Measurements from ENCODE around the gene EXOC2.

EXOC2 gene

DNA sequence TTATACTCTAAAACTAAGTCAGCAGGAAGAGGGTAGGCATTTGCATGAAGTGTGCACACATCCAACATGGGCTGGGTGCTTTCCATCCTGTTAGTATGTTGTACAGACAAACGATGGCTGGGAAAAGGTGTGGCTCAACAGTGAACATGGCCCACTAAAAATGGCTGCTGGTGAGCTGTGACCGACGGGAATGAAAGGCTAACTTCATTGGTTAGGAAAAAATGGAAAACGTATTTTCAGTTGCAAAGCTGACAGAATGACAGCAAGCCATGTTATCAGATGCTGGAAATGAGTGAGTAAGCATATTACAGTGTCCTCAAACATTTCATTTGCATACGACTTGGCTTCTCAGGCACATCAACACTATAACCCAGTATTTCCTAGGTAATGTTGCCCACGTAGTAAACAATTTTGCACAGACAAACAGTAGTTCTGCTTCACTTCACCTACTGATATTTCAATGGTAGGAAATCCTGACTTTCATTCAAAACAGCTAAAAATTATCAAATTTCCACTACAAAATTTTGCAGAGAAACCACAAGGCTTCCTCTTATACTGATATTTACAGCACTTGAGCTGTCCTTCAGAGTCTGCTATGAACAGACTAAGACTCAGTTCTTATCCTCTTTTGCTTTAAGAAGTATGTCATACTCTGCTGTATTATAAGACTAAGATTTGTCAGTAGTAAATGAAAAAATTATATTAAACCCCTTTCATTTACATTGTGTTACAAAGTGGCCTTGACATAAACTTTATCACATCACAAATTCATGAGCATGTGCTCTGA lies 202.5 kb downstream of the EXOC2 start:
- TF ChIP-seq CTBP1 (IDR thresholded peaks at IDR 0.05; ENCODE audit: borderline replicate concordance) (no peak), FOXM1 (IDR thresholded peaks at IDR 0.05; ENCODE audit: borderline replicate concordance) (no peak), TARDBP (IDR thresholded peaks at IDR 0.05) (no peak), ARNT (IDR thresholded peaks at IDR 0.05) (no peak), BHLHE40 (IDR thresholded peaks at IDR 0.05; ENCODE audit: borderline replicate concordance) (no peak), ELF4 (IDR thresholded peaks at IDR 0.05) (no peak), FOXA1 (IDR thresholded peaks at IDR 0.05) (no peak), L3MBTL2 (conservative IDR thresholded peaks at IDR 0.05) (no peak)
- CTCF ChIA-PET: interaction anchor here (0.5 kb wide), 1 partner anchor 10 kb away, joined by 3 read pairs; no protein-coding TSS in a partner anchor
- no peak for DNase-seq (ENCODE audit: extremely low spot score)
- POLR2A ChIA-PET: no interaction called here

DNA sequence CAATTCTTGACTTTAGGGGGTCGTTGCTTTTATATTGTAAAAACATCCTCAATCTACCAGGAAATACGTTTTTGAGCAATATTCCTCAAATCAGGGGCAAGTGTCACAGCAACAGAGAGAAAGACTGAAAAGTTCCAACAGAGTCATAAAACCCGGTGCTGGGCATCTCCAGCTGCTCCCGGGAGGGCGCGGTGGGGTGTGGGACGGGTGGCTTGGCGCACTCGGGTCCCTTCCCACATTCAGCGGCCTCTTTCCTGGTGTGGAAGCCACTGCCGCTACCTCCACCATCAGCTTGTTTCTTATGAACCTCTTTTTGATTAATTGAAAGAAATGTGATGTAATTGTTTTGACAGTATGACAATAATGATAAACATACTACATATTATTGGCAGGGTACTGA lies 203.2 kb downstream of the EXOC2 start:
- ChIA-PET POLR2A (no interaction called here), CTCF (no interaction called here)
- no peak for TF ChIP-seq HDGF (IDR thresholded peaks at IDR 0.05; ENCODE audit: borderline replicate concordance)
- TF ChIP-seq SP1 (IDR thresholded peaks at IDR 0.05): no peak
- TF ChIP-seq, protein P1, sequence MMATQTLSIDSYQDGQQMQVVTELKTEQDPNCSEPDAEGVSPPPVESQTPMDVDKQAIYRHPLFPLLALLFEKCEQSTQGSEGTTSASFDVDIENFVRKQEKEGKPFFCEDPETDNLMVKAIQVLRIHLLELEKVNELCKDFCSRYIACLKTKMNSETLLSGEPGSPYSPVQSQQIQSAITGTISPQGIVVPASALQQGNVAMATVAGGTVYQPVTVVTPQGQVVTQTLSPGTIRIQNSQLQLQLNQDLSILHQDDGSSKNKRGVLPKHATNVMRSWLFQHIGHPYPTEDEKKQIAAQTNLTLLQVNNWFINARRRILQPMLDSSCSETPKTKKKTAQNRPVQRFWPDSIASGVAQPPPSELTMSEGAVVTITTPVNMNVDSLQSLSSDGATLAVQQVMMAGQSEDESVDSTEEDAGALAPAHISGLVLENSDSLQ (IDR thresholded peaks at IDR 0.05): no peak
- no peak for TF ChIP-seq FOXK2 (IDR thresholded peaks at IDR 0.05)
- TF ChIP-seq ELF4 (IDR thresholded peaks at IDR 0.05): no peak
- no peak for TF ChIP-seq CTBP1 (IDR thresholded peaks at IDR 0.05; ENCODE audit: borderline replicate concordance)
- no peak for TF ChIP-seq L3MBTL2 (conservative IDR thresholded peaks at IDR 0.05)
- no peak for TF ChIP-seq ARNT (IDR thresholded peaks at IDR 0.05)
- TF ChIP-seq SUZ12 (IDR thresholded peaks at IDR 0.05): no peak
- no peak for TF ChIP-seq ZNF384 (IDR thresholded peaks at IDR 0.05)
- TF ChIP-seq BHLHE40 (IDR thresholded peaks at IDR 0.05; ENCODE audit: borderline replicate concordance): no peak
- no peak for TF ChIP-seq TARDBP (IDR thresholded peaks at IDR 0.05)
- TF ChIP-seq LEF1 (IDR thresholded peaks at IDR 0.05; ENCODE audit: borderline replicate concordance): no peak
- DNase-seq (ENCODE audit: extremely low spot score): no peak

DNA sequence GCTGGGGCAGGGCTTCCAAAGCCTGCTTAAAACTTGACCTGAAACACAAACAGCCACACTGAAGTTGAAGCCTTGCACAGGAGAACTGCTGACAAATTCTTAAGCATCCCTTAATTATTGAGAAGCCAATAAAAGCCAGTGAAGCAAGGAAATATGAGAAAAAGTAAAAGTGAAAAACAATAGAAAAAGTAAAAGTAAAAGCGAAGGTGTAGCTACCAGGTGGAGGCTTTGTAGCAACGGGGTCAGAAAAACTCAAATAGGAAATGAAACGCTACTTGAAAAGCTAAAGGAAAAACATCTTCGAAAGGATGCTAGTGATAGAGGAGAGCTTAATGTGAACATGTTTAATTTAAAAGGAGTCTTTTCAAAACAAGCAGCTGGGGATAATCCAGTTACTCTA lies 203.9 kb downstream of the EXOC2 start:
- TF ChIP-seq SP1 (IDR thresholded peaks at IDR 0.05): no peak
- TF ChIP-seq FOXA1 (IDR thresholded peaks at IDR 0.05): no peak
- TF ChIP-seq ARNT (IDR thresholded peaks at IDR 0.05): no peak
- no peak for TF ChIP-seq CTBP1 (IDR thresholded peaks at IDR 0.05; ENCODE audit: borderline replicate concordance)
- TF ChIP-seq L3MBTL2 (conservative IDR thresholded peaks at IDR 0.05): no peak
- TF ChIP-seq BHLHE40 (IDR thresholded peaks at IDR 0.05; ENCODE audit: borderline replicate concordance): no peak
- TF ChIP-seq ZNF384 (IDR thresholded peaks at IDR 0.05): no peak
- no peak for TF ChIP-seq LEF1 (IDR thresholded peaks at IDR 0.05; ENCODE audit: borderline replicate concordance)
- no peak for TF ChIP-seq TARDBP (IDR thresholded peaks at IDR 0.05)
- CTCF ChIA-PET: interaction anchor here (0.6 kb wide), 1 partner anchor 300 kb away, joined by 3 read pairs; no protein-coding TSS in a partner anchor

DNA sequence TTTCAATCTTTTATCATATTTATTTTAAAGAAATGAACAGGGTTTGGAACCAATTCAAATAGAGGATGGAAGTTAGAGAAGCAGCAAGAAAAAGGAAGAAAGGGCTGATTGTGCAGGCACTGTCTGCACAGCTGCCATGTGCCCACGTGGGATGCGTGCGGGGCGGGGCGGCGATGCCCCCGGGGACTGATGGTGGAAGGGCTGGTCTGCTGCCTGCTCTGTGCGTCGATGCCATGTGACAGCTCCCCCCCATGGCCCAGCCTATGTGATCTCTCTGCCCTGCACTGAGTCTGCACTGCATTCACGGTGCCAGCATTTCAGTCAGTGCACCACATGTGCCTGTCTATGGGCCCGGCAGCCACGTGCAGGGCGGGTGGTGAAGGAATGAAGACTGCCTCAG lies 205.0 kb downstream of the EXOC2 start:
- TF ChIP-seq BHLHE40 (IDR thresholded peaks at IDR 0.05; ENCODE audit: borderline replicate concordance) (no peak), SP1 (IDR thresholded peaks at IDR 0.05) (no peak), SUZ12 (IDR thresholded peaks at IDR 0.05) (no peak), L3MBTL2 (conservative IDR thresholded peaks at IDR 0.05) (no peak), NFRKB (IDR thresholded peaks at IDR 0.05) (no peak), ELF4 (IDR thresholded peaks at IDR 0.05) (no peak), FOXA1 (IDR thresholded peaks at IDR 0.05) (no peak), FOXM1 (IDR thresholded peaks at IDR 0.05; ENCODE audit: borderline replicate concordance) (no peak), LEF1 (IDR thresholded peaks at IDR 0.05; ENCODE audit: borderline replicate concordance) (no peak), ARNT (IDR thresholded peaks at IDR 0.05) (no peak), ZNF384 (IDR thresholded peaks at IDR 0.05) (no peak), FOXK2 (IDR thresholded peaks at IDR 0.05) (no peak), TARDBP (IDR thresholded peaks at IDR 0.05) (no peak), HDGF (IDR thresholded peaks at IDR 0.05; ENCODE audit: borderline replicate concordance) (no peak), CTBP1 (IDR thresholded peaks at IDR 0.05; ENCODE audit: borderline replicate concordance) (no peak)
- TF ChIP-seq, protein P1 (IDR thresholded peaks at IDR 0.05): no peak
- ChIA-PET CTCF (no interaction called here), POLR2A (no interaction called here)
- no peak for DNase-seq (ENCODE audit: extremely low spot score)

More for the DNA sequence above, 203.9 kb downstream of the EXOC2 start:
- POLR2A ChIA-PET: no interaction called here
- DNase-seq (ENCODE audit: extremely low spot score): no peak

DNA sequence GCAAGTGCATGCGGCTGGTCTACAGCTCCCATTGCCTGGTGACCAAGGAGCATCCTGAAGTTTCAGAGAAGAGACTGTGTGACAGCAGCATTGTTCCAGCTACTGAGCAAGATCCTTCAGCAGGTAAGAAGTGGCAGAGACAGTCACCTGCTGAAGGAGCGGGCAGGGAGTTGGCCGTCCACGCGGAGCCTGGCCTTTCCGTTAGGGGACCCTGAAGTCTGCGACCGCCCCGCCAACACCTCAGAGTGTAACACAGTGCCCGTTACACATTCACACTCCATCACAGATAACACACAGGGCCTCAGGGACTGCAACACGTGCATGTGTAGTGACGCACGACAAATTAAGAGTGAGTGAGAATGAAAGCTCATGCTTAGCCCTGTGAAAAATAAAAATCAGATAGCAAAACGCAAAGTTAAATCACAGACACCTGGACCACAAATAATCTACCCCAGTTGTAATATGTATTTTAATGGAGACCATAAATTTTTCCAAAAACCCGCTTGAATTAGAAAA lies 207.2 kb downstream of the EXOC2 start:
- DNase-seq (ENCODE audit: extremely low spot score): no peak
- POLR2A ChIA-PET: no interaction called here
- no peak for TF ChIP-seq HDGF (IDR thresholded peaks at IDR 0.05; ENCODE audit: borderline replicate concordance)
- TF ChIP-seq SP1 (IDR thresholded peaks at IDR 0.05): no peak
- TF ChIP-seq ZNF384 (IDR thresholded peaks at IDR 0.05): no peak
- TF ChIP-seq CTBP1 (IDR thresholded peaks at IDR 0.05; ENCODE audit: borderline replicate concordance): no peak
- TF ChIP-seq L3MBTL2 (conservative IDR thresholded peaks at IDR 0.05): no peak
- no peak for TF ChIP-seq FOXA1 (IDR thresholded peaks at IDR 0.05)
- no peak for TF ChIP-seq TARDBP (IDR thresholded peaks at IDR 0.05)
- TF ChIP-seq LEF1 (IDR thresholded peaks at IDR 0.05; ENCODE audit: borderline replicate concordance): no peak
- no peak for TF ChIP-seq ELF4 (IDR thresholded peaks at IDR 0.05)
- TF ChIP-seq ARNT (IDR thresholded peaks at IDR 0.05): no peak
- no peak for TF ChIP-seq SUZ12 (IDR thresholded peaks at IDR 0.05)
- TF ChIP-seq FOXM1 (IDR thresholded peaks at IDR 0.05; ENCODE audit: borderline replicate concordance): no peak
- TF ChIP-seq BHLHE40 (IDR thresholded peaks at IDR 0.05; ENCODE audit: borderline replicate concordance): no peak
- CTCF ChIA-PET: no interaction called here

DNA sequence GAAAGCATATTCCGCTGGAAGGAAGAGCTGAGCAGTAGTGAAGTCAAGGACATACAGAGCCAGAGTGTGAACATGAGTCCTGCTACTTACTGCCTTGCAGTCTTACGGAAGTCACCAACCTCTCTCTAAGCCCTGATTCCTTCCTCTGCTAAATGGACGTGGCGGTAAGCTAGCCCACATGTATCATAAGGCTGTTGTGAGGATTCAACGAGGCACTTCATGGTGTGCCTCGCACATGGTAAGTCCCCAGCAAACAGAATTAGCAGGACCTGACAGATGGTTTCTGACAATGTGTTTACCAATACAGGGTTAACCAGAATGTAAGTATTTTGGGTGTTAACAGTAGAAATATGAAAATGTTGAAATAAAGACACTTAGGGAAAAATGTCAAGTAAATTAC lies 208.2 kb downstream of the EXOC2 start:
- ChIA-PET CTCF (interaction anchor here (0.6 kb wide), 1 partner anchor 12 kb away, joined by 3 read pairs; no protein-coding TSS in a partner anchor), POLR2A (no interaction called here)
- no peak for DNase-seq (ENCODE audit: extremely low spot score)
- TF ChIP-seq TARDBP (IDR thresholded peaks at IDR 0.05) (no peak), BHLHE40 (IDR thresholded peaks at IDR 0.05; ENCODE audit: borderline replicate concordance) (no peak), L3MBTL2 (conservative IDR thresholded peaks at IDR 0.05) (no peak), ZNF384 (IDR thresholded peaks at IDR 0.05) (no peak), FOXK2 (IDR thresholded peaks at IDR 0.05) (no peak), SP1 (IDR thresholded peaks at IDR 0.05) (no peak), HDGF (IDR thresholded peaks at IDR 0.05; ENCODE audit: borderline replicate concordance) (no peak), FOXA1 (IDR thresholded peaks at IDR 0.05) (no peak)
